ENCODE data around the gene CCDC77. TPM values are rescaled to one million over a fixed set of nuclear protein-coding genes. Genes with fewer than 3 reads are reported as not detected.

Gene CCDC77
- total RNA-seq, 4 donors from 2014 or later = 3.0 to 7.0 (median 5.5) TPM

- H3K4me1 ChIP-seq = peaks cover 0 to 15% (median 6%) of the 10 kb centered on the region in 3 donors
- no peak overlapping the region for H3K4me3 ChIP-seq
- H3K27me3 ChIP-seq = peaks cover 18% of the 10 kb centered on the region
- no peaks in the 10 kb centered on the region for H3K9me3 ChIP-seq
- no peaks in the 10 kb centered on the region for H3K36me3 ChIP-seq
- TF ChIP-seq POLR2A (IDR thresholded peaks at IDR 0.05) (no peak), POLR2AphosphoS5 (IDR thresholded peaks at IDR 0.05) (no peak), CTCF (IDR thresholded peaks at IDR 0.05) (no peak), EP300 (IDR thresholded peaks at IDR 0.05) (no peak)
- WGBS, 2 donors (ENCODE audit: low coverage in 1 of 2) = 60 to 63% methylated on average over 1 to 2 of the region's 13 CpGs
- ATAC-seq = peak; percentile 87
- peak overlapping the region in 3 of 4 donors; percentile 21 to 66 (median 64) for H3K27ac ChIP-seq
These were observed 79.7 kb downstream of the CCDC77 start for GRCh38 chr12:480831-481816.

- H3K27ac ChIP-seq = no peak overlapping the region
- no peak overlapping the region for H3K4me3 ChIP-seq
- peaks cover 0 to 15% (median 6%) of the 10 kb centered on the region in 3 donors for H3K4me1 ChIP-seq
- H3K27me3 ChIP-seq = peaks cover 18% of the 10 kb centered on the region
- no peak for ATAC-seq
- H3K36me3 ChIP-seq = no peaks in the 10 kb centered on the region
- TF ChIP-seq CTCF (IDR thresholded peaks at IDR 0.05) (no peak), POLR2A (IDR thresholded peaks at IDR 0.05) (no peak)
- no peaks in the 10 kb centered on the region for H3K9me3 ChIP-seq
- WGBS, 2 donors (ENCODE audit: low coverage in 1 of 2) = no CpG with 5 or more reads among the region's 3 CpGs
These were observed 80.6 kb downstream of the CCDC77 start for GRCh38 chr12:482061-482460.

GRCh38 chr12:484096-484495 lies 82.7 kb downstream of the CCDC77 start:
- WGBS, 2 donors (ENCODE audit: low coverage in 1 of 2) = 83 to 86% methylated on average over 3 to 9 of the region's 11 CpGs
- Histone ChIP-seq H3K27me3 (peaks cover 18% of the 10 kb centered on the region), H3K36me3 (no peaks in the 10 kb centered on the region), H3K4me3 (no peak overlapping the region), H3K9me3 (peaks cover 0 to 11% (median 0%) of the 10 kb centered on the region in 3 donors), H3K27ac (no peak overlapping the region), H3K4me1 (peaks cover 0 to 15% (median 6%) of the 10 kb centered on the region in 3 donors)
- TF ChIP-seq EP300 (IDR thresholded peaks at IDR 0.05) = no peak
- TF ChIP-seq CTCF (IDR thresholded peaks at IDR 0.05) = no peak
- TF ChIP-seq POLR2AphosphoS5 (IDR thresholded peaks at IDR 0.05) = no peak
- no peak for TF ChIP-seq POLR2A (IDR thresholded peaks at IDR 0.05)
- ATAC-seq = no peak

- no peaks in the 10 kb centered on the region for H3K4me1 ChIP-seq
- no peaks in the 10 kb centered on the region for H3K27me3 ChIP-seq
- H3K27ac ChIP-seq = no peak overlapping the region
- H3K36me3 ChIP-seq = no peaks in the 10 kb centered on the region
- no peak for ATAC-seq
- TF ChIP-seq CTCF (IDR thresholded peaks at IDR 0.05) (no peak), POLR2A (IDR thresholded peaks at IDR 0.05) (no peak), EP300 (IDR thresholded peaks at IDR 0.05) (no peak), POLR2AphosphoS5 (IDR thresholded peaks at IDR 0.05) (no peak)
- no peak overlapping the region for H3K4me3 ChIP-seq
- H3K9me3 ChIP-seq = peaks cover 0 to 45% (median 0%) of the 10 kb centered on the region in 3 donors
These were observed 88.8 kb downstream of the CCDC77 start for GRCh38 chr12:490260-490659.

Other genes starting within 250 kb of the CCDC77 start
- gene SLC6A12, start 187.5 kb upstream of the CCDC77 start, total RNA-seq = 10 to 100 TPM in 1 of 4 donors, not detected in 3; 11.3 TPM
- gene SLC6A13, start 138.8 kb upstream of the CCDC77 start, total RNA-seq = not detected
- 10 to 100 TPM; 39.3 to 87.9 (median 44.3) TPM for gene KDM5A, start 12.3 kb upstream of the CCDC77 start, total RNA-seq
- gene B4GALNT3, start 58.3 kb downstream of the CCDC77 start, total RNA-seq = 1 to 10 TPM in 2 of 4 donors, under 1 TPM in 1, not detected in 1; 0.54 to 1.6 (median 1.4) TPM